Measurements from ENCODE around the gene ECT2. TPM values are rescaled to one million over a fixed set of nuclear protein-coding genes. Genes with fewer than 3 reads are reported as not detected.
"Not testable (repeated sequence)": the region's sequence is repeated elsewhere in the genome, so short reads cannot be mapped to it uniquely, and the experiment has no call there.

The ECT2 gene
- total RNA-seq, 1 experiment from 2014 or later, result 171 TPM

DNA sequence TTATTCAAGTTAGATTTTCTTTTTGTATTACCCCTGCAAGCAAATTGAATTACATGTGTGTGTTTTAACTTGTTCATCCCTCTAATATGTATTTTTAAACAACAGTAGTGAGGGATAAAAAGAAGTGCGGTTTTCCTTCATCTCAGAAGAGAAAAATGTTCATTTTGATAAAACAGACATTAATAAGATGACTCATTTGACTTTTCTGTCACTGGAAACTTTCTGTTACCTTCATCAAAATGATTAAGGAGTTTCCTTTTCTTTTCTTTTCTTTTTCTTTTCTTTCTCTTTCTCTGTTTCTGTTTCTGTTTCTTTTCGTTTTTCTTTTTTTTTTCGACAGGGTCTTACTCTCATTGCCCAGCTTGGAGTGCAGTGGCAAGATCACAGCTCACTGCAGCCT is 53.0 kb downstream of the ECT2 start:
- no peak for DNase-seq (ENCODE audit: extremely low read depth, low read depth)

DNA sequence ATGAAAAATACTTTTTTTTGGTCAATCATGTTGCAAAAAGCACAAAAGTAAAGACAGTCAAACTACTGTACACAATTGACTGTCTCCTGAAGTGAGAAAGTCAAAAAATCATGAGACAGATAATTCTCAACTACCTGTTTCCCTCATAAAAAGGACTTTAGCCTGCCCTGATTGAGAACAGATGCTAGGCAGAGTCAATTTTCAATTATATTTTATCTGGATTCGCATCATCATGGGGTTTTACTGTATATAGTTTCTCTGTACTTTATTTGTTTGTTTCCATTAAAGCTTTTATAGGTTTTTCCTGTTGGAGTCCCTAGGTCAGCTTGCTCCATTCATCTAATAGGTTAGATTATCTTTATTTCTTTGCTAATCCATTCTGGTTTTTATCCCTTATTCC is 53.8 kb downstream of the ECT2 start:
- no peak for DNase-seq (ENCODE audit: extremely low read depth, low read depth)

DNA sequence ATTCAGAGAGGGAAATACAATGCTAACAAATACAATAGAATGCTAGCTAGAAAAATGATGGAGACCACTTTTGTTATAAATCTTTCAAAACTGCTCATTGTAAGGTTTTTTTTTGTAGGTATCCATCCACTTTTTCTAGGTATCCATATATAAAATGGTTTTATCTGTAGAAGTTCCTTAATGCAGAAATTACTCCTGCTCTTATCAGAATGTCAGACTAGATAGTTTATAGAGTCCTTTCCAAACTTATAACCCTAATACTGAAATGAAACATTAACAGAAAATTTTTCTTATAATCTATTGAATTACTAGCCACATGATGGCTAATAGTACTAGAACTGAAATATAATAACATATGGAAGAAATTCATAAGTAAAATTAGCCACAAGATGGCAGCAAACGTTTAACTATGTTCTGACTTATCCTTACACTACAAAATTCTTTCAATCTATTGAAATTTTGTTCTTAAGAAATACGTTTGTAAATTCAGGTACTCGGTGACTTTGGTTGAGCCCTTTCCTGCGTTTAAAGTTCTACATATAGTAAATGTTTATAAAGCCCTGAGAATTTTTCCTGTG is 58.5 kb downstream of the ECT2 start:
- DNase-seq (ENCODE audit: extremely low read depth, low read depth), result peak; percentile 30

DNA sequence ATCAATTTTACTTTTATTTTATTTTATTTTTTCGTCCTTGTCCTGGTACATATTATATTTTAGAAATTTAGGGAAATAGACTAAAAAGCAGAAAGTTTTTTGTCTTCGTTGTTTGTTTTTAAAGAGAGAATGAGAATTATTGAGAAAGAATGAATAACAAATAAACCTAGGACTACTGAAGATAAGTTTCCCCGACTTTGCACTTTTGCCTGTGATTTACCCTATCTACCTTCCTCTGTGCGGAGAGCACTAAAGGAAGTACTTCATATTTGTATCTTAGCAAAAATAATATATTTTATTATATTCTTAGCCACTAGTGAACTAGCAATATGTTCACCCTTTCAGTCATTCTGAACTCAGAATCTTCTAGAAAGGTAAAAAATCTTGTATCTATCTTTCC is 60.6 kb downstream of the ECT2 start:
- no peak for DNase-seq (ENCODE audit: extremely low read depth, low read depth)

DNA sequence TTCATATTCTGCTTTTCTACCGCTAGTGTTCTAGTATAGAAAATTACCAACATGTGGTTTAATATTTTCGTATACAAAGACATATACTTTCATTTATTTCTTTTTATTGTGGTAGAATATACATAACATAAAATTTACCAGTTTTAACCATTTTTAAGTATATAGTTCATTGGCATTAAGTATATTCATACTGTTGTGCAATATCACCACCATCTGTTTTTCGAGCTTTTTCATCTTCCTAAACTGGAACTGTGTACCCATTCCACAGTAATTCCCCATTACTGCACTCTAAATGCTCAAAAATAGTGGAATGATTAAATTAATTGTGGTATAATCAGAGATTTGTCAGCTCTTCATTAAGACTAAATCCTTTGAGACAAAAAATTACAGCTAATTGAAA is 62.9 kb downstream of the ECT2 start:
- DNase-seq (ENCODE audit: extremely low read depth, low read depth), result no peak

DNA sequence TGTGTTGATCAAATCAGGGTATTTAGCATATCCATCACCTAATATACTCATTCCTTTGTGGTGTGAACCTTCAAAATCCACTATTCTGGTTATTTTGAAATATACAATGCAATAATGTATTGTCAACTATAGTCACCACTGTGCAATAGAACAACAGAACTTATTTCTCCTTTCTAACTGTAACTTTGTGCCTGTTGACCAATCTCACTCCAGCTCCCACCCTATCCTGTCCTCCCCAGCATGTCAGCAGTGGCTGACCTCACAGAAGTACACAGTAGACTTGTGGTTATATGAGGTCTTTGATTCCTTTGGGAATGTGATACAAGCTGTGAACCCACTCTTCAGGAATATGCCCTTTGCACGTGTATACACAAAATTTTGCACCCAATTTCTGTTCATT is 64.2 kb downstream of the ECT2 start:
- no peak for DNase-seq (ENCODE audit: extremely low read depth, low read depth)

DNA sequence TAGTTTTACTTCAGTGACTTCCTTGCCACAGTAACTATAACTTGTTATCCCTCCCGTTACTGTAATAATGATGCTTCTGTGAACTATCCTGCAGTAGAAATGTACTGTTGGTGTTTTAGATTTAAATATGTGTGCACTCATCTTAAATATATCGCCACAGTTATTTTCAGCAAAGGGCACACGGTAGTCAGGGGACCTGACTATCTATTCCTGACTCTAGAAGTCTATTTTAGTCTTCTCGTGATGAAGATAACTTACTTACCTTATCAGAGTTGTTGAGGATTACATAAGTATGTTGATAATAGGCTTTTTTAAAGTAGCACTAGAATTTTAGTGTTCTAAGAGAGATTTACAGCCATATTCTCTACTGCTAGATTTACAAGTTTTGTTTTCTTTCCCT is 65.3 kb downstream of the ECT2 start:
- DNase-seq (ENCODE audit: extremely low read depth, low read depth), result no peak

DNA sequence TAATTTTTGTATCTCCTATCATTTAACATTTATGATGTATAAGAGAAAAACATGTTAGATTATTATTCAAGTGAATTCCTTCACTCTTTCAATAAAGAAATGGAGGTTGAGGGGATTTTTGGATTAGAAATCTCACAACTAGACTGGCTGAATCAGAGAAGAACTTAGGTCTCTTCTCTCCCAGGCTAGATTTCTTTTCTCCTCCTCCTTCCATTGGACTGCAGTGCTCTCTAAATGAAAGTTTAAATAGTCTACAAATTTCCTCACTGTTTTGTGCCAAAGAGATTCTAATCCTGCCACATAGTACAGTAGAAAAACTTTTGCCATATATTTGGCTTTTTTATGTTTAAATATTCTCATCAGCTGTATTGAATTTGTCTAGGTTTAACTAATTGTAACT is 65.8 kb downstream of the ECT2 start:
- DNase-seq (ENCODE audit: extremely low read depth, low read depth), result no peak

DNA sequence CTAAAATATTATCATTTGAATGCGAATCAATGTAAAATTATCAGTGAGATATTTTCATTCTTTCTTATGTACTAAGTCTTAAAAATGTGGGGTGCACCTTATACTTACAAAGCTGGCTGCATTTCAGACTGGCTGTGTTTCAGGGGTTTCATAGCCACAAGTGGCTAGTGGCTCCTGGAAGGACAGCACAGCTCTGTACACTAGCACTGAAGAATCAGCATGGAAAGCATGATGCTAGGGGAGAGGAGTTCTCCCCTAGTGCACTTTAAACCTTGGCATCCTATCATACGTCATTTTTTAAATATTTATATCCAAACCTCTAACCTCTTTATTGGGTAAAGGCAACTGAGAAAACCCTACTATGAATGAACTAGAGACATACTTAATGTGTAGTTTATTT is 66.4 kb downstream of the ECT2 start:
- no peak for DNase-seq (ENCODE audit: extremely low read depth, low read depth)

DNA sequence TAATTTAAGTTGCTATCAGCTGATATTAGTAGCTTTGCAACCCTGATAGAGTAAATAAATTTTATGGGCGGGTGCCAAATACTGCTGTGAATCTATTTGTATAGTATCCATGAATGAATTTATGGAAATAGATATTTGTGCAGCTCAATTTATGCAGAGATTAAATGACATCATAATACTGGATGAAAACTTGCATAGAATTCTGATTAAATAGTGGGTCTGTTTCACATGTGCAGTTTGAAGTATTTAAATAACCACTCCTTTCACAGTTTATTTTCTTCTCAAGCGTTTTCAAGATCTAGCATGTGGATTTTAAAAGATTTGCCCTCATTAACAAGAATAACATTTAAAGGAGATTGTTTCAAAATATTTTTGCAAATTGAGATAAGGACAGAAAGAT is 70.0 kb downstream of the ECT2 start:
- no peak for DNase-seq (ENCODE audit: extremely low read depth, low read depth)

DNA sequence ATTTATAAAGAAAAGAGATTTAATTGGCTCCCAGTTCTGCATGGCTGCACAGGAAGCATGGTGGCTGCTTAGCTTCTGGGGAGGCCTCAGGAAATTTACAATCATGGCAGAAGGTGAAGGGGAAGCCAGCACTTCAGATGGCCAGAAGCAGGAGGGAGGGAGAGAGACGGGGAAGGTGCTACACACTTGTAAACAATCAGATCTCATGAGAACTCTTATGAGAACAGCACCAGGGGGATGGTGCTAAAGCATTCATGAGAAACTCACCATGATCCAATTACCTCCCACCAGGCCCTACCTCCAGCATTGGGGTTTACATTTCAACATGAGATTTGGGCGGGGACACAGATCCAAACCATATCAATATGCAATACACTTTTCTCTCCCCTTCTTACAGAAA is 73.7 kb downstream of the ECT2 start:
- no peak for DNase-seq (ENCODE audit: extremely low read depth, low read depth)

DNA sequence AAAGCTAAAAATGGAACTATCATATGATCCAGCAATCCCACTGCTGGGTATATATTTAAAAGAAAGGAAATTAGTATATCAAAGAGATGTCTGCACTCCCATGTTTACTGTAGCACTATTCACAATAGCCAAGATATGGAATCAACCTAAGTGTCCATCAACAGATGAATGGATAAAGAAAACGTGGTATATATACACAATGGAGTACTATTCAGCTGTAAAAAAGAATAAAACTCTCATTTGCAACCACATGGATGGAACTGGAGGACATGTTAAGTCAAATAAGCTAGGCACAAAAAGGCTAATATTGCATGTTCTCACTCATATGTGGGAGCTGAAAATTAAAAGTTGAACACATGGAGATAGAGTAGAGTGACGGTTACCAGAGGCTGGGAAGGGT is 76.7 kb downstream of the ECT2 start:
- DNase-seq (ENCODE audit: extremely low read depth, low read depth), result not testable (repeated sequence)

DNA sequence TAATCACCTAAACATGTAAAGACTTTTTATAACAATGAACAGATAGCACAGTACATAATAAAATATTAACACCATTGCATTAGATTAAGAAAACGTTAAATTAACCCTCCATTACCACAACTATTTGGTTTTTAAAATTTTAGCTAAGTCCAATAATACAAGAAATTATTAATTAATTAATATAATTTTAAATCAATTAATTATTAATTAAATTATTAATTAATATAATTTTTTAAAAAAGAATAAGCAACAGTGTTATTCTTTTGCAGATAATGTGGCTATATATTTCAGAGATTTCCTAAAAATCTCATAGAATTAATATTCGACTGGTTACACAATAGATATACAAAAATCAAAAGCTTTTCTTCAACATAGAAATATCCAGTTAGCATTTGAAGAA is 82.5 kb downstream of the ECT2 start:
- DNase-seq (ENCODE audit: extremely low read depth, low read depth), result no peak

DNA sequence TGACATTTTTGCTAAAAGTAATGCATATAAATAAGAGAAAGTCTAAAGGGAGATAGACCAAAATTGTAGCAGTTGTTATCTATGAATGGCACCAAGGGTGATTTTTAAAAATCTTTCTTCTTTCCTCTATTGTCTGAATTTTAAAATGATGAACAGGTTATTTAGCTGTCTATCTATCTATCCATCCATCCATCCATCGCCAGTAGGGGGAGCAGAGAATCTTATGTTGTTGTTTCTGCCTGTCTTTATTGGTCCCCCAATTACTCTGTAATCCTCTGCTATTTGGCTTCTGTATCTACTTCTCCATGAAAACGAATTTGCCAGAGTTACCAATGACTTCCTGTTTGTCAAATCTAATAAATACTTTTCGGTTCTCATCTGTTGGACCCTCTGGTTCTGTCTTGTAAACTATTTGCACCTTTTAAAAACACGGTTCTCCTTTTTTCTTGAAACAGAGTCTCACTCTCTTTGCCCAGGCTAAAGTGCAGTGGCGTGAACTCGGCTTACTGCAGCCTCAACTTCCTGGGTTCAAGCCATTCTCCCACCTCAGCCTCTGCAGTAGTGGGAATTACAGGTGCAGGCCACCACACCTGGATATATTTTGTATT is 86.0 kb downstream of the ECT2 start:
- peak; percentile 45 for DNase-seq (ENCODE audit: extremely low read depth, low read depth)

DNA sequence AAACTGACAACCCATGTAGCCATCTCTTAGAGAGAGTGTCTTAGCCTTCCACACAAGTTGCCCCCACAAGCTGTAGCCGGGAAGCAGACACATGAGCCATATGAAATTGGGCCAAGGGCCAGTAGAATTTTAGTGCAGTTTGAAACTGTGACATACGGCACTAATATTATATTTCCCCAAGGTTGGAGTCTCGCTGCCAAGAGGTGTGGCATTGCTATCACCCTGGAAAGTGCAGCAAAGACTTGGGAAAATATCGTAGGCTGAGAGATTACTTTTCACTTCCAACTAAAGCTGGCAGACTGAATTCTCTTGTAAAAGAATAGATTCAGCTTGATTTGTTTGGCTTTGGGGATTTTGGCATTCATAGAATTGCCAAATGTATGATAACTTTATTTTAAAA is 89.2 kb downstream of the ECT2 start:
- DNase-seq (ENCODE audit: extremely low read depth, low read depth), result no peak

DNA sequence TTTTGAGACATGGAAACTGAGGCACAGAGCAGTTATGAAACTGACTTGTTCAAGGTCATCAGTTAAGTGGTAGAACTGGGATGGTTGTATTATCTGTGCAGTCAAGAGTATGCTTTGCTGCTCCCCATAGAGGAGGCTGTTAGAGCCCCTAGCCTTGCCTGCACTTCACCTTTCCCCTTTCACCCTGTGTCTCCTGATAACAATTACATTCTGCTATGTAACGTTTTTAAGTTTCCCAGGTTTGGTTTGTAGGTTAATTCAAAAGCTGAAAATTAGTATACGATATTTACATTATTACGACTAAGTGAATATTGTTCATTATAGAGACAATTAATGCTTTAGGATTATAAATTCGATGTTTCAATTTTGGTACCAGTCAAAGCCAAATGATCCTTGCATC is 89.9 kb downstream of the ECT2 start:
- no peak for DNase-seq (ENCODE audit: extremely low read depth, low read depth)

DNA sequence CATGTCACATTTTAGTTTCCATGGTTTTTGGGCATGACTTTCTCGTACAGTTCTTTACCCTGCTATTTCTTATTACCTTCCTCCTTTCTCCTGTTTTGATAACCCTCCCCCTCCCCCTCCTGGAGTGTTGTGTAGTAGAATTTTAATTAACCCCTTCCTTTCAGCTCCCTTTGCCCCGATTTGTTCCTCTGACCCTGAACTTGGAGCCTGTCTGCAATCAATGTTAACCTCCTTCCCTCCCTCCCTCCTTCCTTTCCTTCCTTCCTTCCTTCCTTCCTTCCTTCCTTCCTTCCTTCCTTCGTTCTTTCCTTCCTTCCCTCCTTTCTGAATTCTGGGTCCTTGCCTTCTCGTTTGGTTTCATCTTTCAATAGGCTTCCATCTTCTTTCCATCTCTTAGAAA is 90.4 kb downstream of the ECT2 start:
- DNase-seq (ENCODE audit: extremely low read depth, low read depth), result no peak

DNA sequence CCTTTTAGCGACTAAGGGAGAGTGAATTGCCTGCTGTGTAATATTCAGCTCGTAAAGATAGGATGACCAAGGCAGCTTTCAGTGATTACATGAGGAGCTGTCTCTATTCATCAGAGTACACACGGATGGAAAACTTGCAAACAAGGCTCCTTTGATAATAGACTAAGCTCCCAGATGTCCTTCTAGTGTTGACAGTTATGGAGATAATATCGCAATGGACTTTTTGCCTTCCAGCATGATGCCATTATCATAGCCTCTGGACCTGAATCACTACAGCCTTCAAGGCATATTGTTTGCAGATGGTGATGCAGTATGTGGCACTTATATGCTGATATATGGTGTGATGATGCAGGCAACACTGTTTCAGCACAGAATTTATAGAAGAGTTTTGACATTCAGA is 93.9 kb downstream of the ECT2 start:
- DNase-seq (ENCODE audit: extremely low read depth, low read depth), result no peak

DNA sequence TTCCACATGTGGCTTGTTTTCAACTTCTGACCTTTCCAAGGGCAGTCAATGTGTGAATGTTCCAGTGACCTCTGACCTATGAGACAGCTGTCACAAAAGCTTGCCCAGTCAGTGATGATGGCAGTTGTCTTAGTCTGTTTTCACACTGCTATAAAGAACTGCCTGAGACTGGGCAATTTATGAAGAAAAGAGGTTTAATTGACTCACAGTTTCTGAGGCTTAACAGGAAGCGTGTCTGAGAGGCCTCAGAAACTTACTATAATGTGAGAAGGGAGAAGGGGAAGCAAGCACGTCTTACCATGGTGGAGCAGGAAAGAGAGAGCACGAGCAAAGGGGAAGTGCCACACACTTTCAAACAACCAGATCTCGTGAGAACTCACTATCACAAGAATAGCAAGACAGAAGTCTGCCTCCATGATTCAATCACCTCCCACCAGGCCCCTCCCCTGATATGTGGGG is 95.6 kb downstream of the ECT2 start:
- DNase-seq (ENCODE audit: extremely low read depth, low read depth), result no peak

DNA sequence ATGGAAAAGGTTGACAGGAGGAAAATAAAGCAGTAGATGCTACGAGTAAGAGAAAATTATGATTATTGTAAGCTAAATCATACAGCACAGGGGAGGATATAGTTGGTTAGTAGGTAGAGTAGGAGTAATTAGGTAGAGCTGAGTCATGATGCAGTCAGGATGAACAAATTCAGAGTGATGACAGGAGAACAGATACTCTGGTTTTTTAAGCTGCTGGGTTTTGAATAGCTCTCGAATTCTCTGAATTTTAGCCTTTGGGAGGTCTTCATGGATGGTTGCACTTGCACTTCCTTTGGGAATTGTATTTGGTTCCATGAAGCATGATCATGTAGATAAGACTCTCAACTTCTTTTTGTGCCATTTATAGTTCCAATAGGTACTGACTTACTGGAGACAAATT is 96.2 kb downstream of the ECT2 start:
- no peak for DNase-seq (ENCODE audit: extremely low read depth, low read depth)

DNA sequence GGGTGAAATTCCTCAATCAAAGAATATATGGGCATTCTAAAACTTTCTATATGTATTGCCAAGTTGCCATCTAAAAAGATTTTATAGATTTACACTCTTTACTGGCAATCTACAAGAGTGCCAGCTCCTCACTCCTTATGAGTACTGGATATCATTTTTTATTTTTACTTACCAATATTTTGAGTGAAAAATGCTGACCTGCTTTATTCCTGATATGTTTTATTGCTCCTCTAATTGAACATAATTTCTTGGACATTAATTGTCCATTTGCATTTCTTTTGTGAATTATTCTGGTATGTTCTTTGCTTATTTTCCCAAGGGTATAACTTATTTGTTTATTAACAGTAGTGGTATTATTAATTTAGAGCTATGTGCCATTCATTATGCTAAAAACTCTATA is 96.8 kb downstream of the ECT2 start:
- DNase-seq (ENCODE audit: extremely low read depth, low read depth), result no peak

DNA sequence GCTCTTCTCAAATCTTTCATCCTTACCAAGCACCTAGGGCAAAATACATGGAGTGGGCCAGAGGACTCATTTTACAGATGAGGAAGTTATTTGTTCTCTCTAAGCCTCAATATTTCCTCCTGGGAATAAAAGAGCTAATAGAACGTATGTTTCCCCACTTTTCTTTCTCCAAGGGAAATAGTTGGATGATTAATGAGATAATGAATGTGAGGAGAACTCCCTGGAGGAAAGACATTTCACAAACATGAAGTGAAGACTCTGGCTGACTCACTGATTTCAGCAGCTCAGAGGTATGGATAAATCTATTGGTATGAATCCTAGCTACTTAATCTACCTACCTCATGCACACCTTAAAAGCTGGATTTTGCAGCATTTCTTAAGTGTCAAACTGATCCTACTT is 98.4 kb downstream of the ECT2 start:
- no peak for DNase-seq (ENCODE audit: extremely low read depth, low read depth)

DNA sequence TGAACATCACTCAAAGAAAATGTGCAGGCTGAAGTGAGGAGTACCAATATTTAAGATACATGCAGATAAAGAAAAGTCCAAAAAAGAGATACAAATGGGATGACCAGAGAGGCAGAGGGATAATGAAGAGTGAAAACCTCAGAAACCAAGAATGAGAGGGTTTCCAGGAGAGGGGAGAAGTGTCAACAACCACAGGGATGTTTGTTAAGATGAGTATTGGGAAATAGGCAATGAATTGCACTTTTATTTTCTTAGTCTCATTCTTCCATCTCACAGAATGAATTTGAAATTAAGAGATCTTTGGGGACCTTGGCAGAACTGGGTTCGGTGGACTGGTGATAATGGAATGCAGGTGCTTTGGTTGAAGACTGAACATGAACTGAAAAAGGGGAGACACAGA is 102.5 kb downstream of the ECT2 start:
- DNase-seq (ENCODE audit: extremely low read depth, low read depth), result no peak

All from NCI-H460 (cell line).